Peyer's patch (tissue), 4 donors: ENCODE data around the gene CREBRF. TPM values are rescaled to one million over a fixed set of nuclear protein-coding genes. Genes with fewer than 3 reads are reported as not detected.
"Not testable (repeated sequence)": the region's sequence is repeated elsewhere in the genome, so short reads cannot be mapped to it uniquely, and the experiment has no call there.

ENCODE experiments used
- DNase-seq, 3 donors: peaks; one replicate each; pipeline ENCODE4 v3.0.0-alpha.2; 2017 to 2019
- H3K27ac ChIP-seq, 4 donors: fragments of 200-600 bp; sonication (generic); one replicate each; pipeline ENCODE4 v1.5.1; 2016 to 2019
- H3K27me3 ChIP-seq, 2 donors: fragments of 200-600 bp; sonication (generic); one replicate each; pipeline ENCODE4 v1.5.1; 2019
- H3K36me3 ChIP-seq, 3 donors: fragments of 200-600 bp; sonication (generic); one replicate each; pipeline ENCODE4 v1.5.1; 2016 to 2019
- H3K4me1 ChIP-seq, 4 donors: fragments of 200-600 bp; sonication (generic); one replicate each; pipeline ENCODE4 v1.5.1; 2016 to 2019
- H3K4me3 ChIP-seq, 4 donors: fragments of 200-600 bp; sonication (generic); 1 replicate in 3 of 4; 2 replicates in 1 of 4; pipeline ENCODE4 v1.5.1; 2016 to 2019; ENCODE audit warnings: mild to moderate bottlenecking in 1 of 4
- H3K9me3 ChIP-seq, 4 donors: fragments of 200-600 bp; sonication (generic); one replicate each; pipeline ENCODE4 v1.5.1; 2016 to 2019; ENCODE audit warnings: mild to moderate bottlenecking in 1 of 4
- POLR2A ChIP-seq, 2 donors: fragments of 450-650 bp; IDR thresholded peaks; one replicate each; pipeline ENCODE4 v1.5.1; 2017; ENCODE audit warnings: antibody characterized with exemption in 2 of 2, mild to moderate bottlenecking in 2 of 2, moderate library complexity in 2 of 2
- total RNA-seq, 4 donors: library from RNA; depleted of rRNA; stranded (reverse); fragments of >200 nt; gene quantifications; one replicate each; pipeline ENCODE4 v1.1.0, GENCODE V29; 2016
- TF ChIP-seq, protein P1 (sequence below), 6 experiments: fragments of 450-650 bp in 4 of 6; fragments of 200-600 bp in 2 of 6; sonication (generic) in 1 of 6; IDR thresholded peaks; one replicate each; pipeline ENCODE4 v1.5.1; 2017 to 2019; ENCODE audit warnings: antibody characterized with exemption in 6 of 6, mild to moderate bottlenecking in 3 of 6, moderate library complexity in 1 of 6

The CREBRF gene
- total RNA-seq, 4 donors from 2014 or later, result 27.8 to 75.9 (median 34.1) TPM

DNA sequence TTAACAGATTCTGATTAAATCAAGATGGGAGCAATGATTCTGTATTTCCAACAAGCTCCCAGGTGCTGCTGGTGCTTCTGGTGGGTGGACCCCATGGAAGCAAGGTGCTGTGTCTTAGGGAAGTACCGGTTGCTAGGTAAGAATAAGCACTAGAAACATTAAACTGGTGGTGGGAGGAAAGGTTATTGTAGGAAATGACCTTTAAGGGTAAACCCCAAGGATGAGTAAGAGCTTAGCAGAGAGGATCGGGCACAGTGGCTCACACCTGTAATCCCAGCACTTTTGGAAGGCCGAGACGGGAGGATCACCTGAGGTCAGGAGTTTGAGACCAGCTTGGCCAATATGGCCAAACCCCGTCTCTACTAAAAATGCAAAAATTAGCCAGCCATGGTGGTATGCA, 16.2 kb upstream of the CREBRF start:
- Histone ChIP-seq H3K27ac (no peak overlapping the region), H3K9me3 (no peaks in the 10 kb centered on the region)
- DNase-seq, result peak in 1 of 3 donors; percentile 13

DNA sequence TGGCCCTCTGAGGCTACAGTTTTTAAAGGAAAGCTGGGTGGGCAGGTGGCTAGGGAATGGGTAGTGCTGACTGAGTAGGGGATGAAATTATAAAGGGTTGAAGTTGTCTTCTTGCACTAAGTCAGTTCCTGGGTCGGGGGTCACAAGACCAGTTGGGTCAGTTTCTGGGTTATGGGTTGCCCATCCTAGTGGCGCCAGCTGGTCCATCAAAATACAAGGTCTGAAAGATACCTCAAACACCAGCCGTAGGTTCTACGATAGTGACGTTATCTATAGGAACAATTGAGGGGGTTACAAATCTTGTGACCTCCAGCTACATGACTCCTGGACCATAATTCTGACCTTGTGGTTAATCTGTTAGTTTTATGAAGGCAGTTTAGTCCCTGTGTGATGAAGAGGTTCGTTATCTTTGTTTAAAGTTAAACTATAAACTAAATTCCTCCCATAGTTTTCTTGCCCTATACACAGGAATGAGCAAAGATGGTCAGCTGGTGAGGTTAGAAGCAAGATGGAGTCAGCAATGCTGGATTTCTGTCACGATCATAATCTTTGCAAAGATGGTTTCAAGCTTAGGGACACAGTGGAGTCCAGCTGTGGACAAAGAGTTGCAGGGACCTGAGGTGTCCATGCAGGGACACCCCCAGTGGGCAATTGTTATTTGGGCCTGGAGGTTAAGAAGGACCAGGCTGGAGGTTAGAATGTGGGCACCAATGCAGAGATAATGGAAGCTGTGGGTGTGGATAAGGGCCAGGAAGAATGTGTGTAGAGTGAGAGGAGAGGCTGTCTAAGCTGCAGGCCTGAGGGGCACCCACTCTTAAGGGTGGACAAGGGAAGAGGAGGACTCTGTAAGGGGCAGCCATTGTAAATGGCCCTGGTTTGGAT, 14.0 kb upstream of the CREBRF start:
- no peaks in the 10 kb centered on the region for H3K27me3 ChIP-seq
- H3K9me3 ChIP-seq, result no peaks in the 10 kb centered on the region
- TF ChIP-seq, protein P1, sequence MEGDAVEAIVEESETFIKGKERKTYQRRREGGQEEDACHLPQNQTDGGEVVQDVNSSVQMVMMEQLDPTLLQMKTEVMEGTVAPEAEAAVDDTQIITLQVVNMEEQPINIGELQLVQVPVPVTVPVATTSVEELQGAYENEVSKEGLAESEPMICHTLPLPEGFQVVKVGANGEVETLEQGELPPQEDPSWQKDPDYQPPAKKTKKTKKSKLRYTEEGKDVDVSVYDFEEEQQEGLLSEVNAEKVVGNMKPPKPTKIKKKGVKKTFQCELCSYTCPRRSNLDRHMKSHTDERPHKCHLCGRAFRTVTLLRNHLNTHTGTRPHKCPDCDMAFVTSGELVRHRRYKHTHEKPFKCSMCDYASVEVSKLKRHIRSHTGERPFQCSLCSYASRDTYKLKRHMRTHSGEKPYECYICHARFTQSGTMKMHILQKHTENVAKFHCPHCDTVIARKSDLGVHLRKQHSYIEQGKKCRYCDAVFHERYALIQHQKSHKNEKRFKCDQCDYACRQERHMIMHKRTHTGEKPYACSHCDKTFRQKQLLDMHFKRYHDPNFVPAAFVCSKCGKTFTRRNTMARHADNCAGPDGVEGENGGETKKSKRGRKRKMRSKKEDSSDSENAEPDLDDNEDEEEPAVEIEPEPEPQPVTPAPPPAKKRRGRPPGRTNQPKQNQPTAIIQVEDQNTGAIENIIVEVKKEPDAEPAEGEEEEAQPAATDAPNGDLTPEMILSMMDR (IDR thresholded peaks at IDR 0.05), result no peak
- TF ChIP-seq POLR2A (IDR thresholded peaks at IDR 0.05), result no peak
- DNase-seq, result peak in 1 of 3 donors; percentile 28
- H3K4me3 ChIP-seq, result no peak overlapping the region
- no peak overlapping the region for H3K27ac ChIP-seq
- no peaks in the 10 kb centered on the region for H3K4me1 ChIP-seq
- H3K36me3 ChIP-seq, result no peaks in the 10 kb centered on the region

More for the DNA sequence above, 16.2 kb upstream of the CREBRF start:
- no peaks in the 10 kb centered on the region for H3K36me3 ChIP-seq
- peaks cover 0 to 12% (median 4%) of the 10 kb centered on the region in 4 donors for H3K4me1 ChIP-seq
- TF ChIP-seq, protein P1 (IDR thresholded peaks at IDR 0.05), result no peak
- no peak for TF ChIP-seq POLR2A (IDR thresholded peaks at IDR 0.05)
- H3K27me3 ChIP-seq, result no peaks in the 10 kb centered on the region
- H3K4me3 ChIP-seq, result no peak overlapping the region

DNA sequence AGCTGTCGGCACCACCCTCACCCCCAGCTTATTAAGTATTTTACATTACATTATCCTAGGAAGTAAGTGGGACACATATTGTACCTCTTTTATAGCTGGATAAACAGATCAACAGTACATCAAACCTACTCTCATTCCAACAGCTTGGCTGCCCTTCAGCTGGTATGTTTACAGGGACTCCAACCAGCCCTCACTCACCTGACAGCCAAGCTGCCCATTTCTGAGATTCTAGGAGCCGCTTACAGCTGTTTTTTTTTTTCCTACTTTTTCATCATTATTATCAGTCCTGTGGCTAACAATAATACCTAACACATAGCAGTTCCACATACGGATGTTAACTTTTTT, 13.4 kb upstream of the CREBRF start:
- no peaks in the 10 kb centered on the region for H3K4me1 ChIP-seq
- no peak overlapping the region for H3K4me3 ChIP-seq
- TF ChIP-seq, protein P1 (IDR thresholded peaks at IDR 0.05), result no peak
- TF ChIP-seq POLR2A (IDR thresholded peaks at IDR 0.05), result no peak
- DNase-seq, result no peak
- H3K9me3 ChIP-seq, result no peaks in the 10 kb centered on the region
- H3K27ac ChIP-seq, result no peak overlapping the region
- no peaks in the 10 kb centered on the region for H3K36me3 ChIP-seq
- H3K27me3 ChIP-seq, result no peaks in the 10 kb centered on the region

DNA sequence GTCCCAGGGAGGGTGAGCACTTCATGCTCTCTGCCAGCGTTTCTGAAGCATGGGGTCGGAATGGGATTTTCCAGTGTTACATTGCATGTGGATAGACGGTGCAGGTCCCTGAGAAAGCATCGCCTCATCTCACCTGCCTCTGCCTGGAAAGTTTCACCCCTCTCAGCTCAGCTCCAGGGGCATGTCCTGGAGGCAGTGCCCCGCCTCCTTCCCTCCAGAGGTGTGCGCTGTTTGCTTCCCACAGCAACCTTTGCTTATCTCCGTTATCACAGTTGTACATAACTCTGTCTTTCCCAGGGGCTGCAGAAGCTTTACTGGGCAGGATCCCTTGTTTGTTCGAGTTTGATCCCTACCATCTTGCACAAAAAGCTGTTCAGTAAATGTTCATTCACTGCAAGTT, 10.7 kb upstream of the CREBRF start:
- H3K9me3 ChIP-seq, result no peaks in the 10 kb centered on the region
- peak in 1 of 3 donors; percentile 22 for DNase-seq
- H3K27ac ChIP-seq, result no peak overlapping the region

DNA sequence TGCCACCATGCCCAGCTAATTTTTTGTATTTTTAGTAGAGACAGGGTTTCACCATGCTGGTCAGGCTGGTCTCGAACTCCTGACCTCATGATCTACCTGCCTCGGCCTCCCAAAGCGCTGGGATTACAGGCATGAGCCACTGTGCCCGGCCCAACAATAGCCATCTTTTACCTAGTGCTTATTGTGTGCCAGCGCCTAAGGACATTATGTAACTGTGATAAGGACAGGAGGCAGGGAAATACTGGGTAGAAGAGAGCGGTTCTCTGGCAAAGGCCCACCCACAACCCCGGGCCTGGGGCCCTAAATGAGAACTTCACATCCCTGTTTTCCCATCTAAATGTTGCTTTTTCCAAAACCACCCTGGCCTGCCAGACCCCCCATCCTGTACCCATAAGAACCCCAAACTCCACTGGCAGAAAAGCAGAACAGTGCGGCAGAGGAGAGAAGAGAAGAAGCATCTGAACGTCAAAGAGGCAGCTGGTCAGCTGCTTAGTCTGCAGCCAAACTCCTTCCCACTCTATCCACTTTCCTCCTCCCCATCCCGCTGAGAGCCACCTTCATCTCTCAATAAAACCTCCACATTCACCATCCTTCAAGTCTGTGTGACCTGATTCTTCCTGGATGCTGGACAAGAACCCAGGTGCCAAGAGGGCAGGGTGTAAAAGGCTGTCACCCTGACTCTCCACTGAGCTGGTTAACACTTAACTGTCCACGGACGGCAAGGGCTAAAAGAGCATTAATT, 8.9 kb upstream of the CREBRF start:
- DNase-seq, result peak in 1 of 3 donors; percentile 28
- not testable (repeated sequence) for H3K4me3 ChIP-seq, H3K27me3 ChIP-seq, H3K9me3 ChIP-seq, H3K4me1 ChIP-seq, H3K27ac ChIP-seq, H3K36me3 ChIP-seq

More for the DNA sequence above, 10.7 kb upstream of the CREBRF start:
- H3K4me3 ChIP-seq, result no peak overlapping the region
- no peaks in the 10 kb centered on the region for H3K27me3 ChIP-seq
- no peaks in the 10 kb centered on the region for H3K36me3 ChIP-seq
- TF ChIP-seq, protein P1 (IDR thresholded peaks at IDR 0.05), result no peak
- no peak for TF ChIP-seq POLR2A (IDR thresholded peaks at IDR 0.05)
- no peaks in the 10 kb centered on the region for H3K4me1 ChIP-seq

DNA sequence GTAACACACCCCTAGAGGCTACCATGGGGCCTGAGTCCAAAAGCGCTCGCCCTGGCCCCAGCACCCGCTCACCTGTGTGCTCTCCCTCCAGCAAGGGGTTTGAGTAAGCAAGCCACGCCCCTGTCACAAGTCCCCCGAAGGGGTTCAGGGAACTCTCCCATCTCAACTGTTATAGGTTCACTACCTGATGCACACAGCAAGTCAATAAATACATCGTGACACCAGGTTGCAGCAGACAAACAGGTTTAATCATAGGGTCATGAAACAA, 8.4 kb upstream of the CREBRF start:
- no peaks in the 10 kb centered on the region for H3K9me3 ChIP-seq

More for the DNA sequence above, 8.4 kb upstream of the CREBRF start:
- no peaks in the 10 kb centered on the region for H3K4me1 ChIP-seq
- no peak overlapping the region for H3K27ac ChIP-seq
- no peak overlapping the region for H3K4me3 ChIP-seq
- TF ChIP-seq POLR2A (IDR thresholded peaks at IDR 0.05), result no peak
- TF ChIP-seq, protein P1 (IDR thresholded peaks at IDR 0.05), result no peak
- DNase-seq, result peak in 1 of 3 donors; percentile 28
- H3K36me3 ChIP-seq, result no peaks in the 10 kb centered on the region
- no peaks in the 10 kb centered on the region for H3K27me3 ChIP-seq
